Stimulated activated CD8-positive, alpha-beta memory T cell treated with anti-CD3 and anti-CD28 coated beads, Interleukin-15, amount 100 ng/mL, for 1 hour (primary cell): ENCODE data around the gene GPR146.

Source experiments
- DNase-seq: peaks from one replicate; pipeline ENCODE4 v3.0.0-alpha.2; 2020; ENCODE audit warnings: low read depth

The GPR146 gene

GRCh38 chr7:1108264-1108920, 64.0 kb downstream of the GPR146 start:
- no peak for DNase-seq
